Stimulated activated CD4-positive, alpha-beta T cell treated with anti-CD3 and anti-CD28 coated beads, Interleukin-1b, Interleukin-23, amount 100 ng/mL, for 48 hours (primary cell): ENCODE results near the gene FAM216B.
"Not testable (repeated sequence)": the region's sequence is repeated elsewhere in the genome, so short reads cannot be mapped to it uniquely, and the experiment has no call there.

ENCODE experiments used
- DNase-seq: peaks from one replicate; pipeline ENCODE4 v3.0.0-alpha.2; 2020

Gene FAM216B

DNA sequence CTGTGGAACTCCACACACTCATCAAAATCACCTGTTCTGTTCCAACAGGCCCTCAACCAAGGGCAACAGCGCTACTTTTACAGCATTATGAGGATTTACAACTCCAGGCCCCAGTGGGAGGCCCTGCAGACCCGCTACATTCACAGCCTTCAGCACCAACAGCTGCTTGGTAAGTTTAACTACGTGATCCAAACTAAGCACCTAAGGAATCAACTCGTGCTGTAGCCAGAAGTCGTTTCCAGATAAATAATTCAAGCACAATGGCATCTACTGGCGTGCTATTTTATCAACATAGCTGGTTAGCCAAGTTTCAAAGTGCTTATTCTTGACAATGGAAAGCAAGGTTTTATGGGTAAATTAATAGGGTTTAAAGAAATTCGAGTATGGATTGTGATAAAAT lies 5.3 kb downstream of the FAM216B start:
- no peak for DNase-seq

DNA sequence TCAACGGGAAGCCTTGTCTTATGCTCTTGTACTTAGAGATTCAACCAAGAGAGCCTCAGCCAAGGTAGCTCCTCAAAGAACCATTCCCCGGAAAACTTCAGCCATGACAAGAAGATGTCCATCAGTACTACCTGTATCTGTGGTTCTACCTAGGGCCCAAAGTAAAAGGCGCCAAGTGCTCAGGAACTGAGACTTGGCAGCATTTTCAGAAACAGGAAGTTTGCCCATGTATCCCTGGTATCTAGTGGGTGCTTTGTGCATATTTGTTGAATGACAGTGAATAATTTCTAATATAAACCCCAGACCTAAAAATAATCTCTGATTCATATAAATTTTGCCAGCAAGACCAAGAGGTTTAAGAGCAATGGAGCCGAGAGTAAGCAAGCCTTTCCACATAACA lies 7.2 kb downstream of the FAM216B start:
- DNase-seq: no peak

DNA sequence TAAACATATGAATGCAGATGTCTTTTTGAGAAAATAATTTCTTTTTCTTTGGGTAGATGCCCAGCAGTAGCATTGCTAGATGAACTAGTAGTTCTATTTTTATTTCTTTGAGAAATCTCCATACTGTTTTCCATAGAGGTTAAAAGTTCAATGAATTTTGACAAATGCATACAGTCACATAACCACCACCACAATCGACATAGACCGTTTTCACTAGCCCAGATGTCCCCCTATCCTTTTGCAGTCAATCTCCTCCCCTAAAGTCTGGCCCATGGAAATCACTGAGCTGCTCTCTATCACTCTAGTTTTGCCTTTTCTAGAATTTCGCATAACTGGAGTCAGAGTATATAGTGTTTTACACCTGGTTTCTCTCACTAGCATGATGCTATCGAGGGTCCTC lies 10.8 kb downstream of the FAM216B start:
- DNase-seq: no peak

DNA sequence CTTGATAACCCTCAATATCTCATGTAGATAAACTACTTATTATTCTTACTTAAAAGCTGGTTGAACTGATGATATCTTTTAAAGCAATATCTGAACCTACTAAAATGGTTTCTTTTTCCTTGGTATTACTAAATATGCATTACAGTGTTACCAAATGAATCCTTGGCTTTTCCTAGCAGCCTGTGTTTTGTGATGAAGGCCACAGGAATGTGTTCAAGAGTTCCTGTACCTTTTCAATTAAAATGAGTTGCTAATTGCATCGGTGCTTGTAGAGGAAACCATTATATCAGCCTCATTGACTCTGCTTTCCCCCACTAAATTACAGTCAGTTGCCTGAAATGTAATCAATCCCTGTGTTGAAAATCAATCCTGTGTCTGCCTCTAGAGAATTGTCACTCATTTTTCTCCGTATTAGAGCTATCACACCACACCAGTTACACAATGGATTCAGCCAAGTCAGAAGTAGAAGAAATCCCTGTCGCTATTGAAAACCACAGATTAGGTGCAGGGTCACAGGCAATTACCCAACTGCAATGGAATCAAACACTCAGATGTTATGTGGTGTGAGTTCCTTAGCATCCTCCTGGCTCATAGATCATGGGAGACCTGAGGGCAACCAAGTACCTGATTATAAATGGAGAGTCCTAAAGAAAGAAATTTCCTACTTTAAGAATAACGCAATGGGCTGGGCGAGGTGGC lies 13.3 kb downstream of the FAM216B start:
- no peak for DNase-seq

DNA sequence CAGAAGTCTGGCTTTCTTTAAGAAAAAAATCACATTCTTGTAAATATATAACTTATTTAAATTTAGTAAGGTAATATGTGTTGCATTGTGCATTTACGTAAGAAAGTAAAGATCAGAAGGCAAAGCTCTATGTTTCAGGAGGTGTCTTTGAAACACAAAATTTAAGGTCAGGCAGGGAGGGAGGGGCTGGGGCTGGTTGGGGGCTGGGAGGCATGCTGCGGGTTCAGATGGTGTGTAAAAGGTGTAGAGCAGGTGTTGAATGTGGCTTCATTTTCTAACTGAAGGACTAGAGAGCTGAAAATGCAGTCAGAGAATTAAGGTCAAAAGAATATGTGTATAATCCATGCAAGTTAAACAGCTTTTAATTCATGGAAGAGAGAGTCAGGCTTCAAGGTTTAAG lies 14.3 kb downstream of the FAM216B start:
- DNase-seq: no peak

DNA sequence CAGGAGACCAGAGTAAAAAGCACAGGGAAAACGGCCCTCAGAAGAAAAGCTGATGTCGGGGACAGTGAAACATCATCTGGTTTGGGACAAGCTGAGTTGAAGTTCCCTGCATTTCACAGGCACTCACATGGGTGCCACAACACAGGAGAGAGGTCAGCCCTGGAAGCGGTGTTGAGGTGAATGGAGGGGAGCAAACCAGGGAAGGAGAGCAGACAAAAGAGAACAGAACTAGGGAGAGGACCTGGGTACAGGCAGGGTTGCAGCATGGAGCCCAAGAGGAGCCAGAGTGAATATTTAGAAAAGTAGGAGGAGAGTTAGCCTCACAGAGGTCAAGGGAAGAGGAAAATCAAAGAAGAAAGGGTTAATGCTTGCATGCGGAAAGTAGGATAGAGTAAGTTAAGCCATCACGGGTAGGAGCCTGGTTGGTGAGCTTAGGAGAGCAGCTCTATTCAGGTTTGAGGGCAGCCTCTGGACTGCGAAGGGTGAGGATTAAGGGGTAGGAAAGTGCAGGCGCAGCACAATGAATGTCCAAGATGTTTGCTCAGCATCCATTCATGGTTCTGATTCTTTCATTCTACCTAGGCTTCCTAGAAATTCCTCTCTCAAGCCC lies 15.5 kb downstream of the FAM216B start:
- DNase-seq: no peak

DNA sequence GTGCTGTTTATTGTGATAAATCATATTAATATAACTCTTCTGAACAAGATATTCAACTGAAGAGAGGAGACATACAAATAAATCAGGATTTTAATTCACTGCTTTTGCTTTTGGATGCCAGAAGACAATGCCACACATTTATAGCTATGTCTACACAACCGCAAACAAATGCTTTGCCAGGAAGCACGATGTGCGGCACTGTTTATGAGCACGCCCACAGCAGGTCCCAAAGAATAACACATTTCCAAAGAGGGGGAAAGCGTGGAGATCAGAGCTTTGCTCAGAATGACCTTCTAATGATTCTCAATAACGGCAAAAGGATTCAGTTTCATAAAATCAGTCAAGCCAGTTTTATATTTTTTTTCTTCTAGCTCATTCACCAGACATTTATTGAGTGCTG lies 16.7 kb downstream of the FAM216B start:
- no peak for DNase-seq

DNA sequence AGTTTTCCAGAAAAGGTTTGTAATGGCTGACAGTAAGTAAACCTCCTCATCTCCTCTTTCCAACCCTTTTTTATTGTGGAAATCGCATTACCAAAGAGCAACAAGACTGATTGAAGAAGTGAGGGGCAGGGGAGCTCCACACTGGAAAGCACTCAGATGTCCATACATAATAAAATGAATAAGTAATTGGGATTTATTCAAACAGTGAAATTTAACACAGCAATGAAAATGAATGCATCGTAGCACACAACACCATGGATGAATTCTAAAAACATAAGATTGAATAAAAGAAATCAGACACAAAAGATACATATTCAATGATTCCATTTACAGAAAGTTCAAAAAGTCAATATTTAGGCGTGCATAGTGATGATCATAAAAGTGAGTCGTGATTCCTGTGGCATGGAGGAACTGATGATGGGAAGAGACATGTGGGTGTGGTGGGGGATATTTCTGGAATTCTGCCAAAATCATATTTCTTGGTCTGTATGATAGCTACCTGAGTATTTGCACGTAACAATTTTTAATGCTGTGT lies 18.8 kb downstream of the FAM216B start:
- DNase-seq: no peak

DNA sequence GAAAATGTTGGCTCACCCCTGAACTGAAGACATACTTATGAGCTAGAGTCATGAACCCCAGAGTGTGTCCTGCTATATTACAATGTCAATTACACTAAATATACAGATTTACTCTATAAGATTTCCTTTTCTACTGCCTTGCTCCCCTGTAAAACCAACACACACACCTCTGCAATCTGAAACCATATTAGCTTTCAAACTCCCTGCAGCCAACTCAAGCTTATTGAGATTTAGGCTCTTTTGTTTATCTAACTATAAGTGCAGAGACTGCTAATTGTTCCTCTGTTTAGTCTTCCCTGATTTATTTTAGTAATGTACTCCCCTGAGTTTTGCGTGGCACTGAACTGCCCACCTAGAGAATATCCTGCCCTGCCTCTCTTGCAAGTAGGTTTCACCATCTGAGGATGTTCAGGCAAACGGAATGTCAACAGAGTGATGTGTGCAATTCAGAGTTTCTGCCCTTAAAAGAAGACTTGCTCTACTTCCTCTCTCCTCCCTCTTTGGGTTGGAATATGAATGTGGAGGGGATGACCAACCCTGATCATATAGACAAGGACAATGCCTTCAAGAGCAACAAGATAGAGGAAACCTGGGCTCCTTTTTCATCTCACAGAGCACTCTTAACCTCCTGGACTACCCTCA lies 22.3 kb downstream of the FAM216B start:
- DNase-seq: no peak

DNA sequence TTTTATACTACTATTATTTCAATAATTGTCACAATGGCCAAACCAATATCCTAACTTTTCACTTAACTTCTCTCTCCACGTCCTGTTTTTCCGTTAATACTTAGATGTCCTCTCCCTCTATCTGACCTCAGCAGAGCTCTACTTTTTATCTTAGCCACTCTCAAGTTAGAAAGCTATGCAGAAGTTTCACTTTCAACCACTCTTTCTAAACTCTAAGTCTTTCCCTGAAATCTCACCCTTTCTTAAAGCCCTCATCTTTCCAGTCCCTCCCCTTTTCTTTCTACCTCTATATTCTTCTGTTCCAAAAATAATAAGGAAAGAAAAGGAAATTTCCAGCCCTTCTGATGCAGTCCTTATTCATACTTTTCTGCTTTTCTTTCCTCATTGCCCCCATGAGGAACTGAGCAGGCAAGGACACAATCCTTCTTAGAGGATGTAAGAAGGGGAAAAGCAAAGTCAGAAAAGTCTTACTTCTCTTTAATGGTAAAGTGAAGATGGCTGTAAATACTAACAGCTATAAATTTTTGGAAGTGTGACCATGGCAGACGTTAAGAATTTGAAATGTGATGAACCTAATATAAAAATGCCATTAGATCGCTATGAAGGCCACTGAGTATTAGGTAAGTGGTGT lies 23.0 kb downstream of the FAM216B start:
- no peak for DNase-seq

DNA sequence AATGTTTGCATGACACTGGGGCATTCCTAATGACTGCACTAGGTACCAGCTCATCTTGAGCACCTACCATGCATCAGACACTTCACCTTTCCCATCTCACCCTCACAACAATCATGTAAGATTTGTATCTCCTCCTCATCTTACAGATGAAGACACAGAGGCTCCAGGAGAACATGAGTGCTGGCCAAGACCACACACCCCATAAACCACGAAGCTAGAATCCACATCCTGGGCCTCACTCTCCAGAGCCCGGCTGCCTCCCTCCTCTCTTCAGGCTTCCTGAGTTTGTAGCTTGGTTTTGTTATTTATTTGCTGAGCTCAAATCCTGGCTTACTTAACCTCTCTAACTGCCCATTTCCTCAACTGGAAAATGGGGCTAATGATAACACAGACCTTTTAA lies 25.9 kb downstream of the FAM216B start:
- no peak for DNase-seq

DNA sequence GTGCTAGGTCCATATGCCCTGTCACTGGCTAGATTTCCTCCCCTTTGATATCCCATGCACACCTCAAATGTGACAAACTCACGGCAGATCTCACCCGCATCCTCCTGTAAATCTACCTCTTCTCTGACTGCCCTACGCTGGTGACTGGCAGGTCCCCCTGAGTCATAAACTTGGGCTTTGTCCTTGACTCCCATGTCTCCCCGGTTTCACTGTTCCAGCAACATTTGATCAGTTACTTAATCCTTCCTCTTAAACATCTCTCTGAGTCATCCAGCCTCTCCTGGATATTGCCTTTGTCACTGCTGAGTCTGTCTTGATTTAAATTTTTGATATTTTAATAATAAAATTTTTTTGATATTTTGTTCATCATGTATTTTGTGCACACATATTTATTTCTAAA lies 26.5 kb downstream of the FAM216B start:
- no peak for DNase-seq

DNA sequence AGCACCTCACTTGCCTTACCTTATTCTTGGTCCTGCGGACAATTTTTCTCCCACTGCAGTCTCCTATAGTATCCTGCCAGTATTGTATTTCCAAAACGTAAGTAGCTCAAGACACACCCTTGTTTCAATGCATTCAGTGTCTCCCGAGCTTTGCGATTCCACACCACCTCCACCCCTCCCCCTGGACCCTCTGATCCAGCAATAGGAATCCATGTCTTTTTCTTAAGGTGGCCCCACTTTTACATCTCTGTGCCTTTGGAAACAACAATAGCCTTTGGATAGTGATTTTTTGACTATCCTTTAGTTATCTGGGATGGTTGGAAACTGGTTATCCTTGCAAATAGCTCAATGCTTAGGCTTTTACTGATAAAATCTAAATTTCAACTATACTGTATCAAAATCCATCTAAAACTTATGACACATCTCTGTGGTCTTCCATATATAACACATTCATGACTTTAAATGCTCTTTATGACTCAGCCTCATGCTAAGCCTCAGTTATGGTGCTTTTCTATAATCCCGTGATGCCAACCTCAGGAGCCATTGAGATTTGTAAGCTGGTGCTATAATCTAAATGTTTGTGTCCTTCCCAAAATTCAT lies 27.1 kb downstream of the FAM216B start:
- no peak for DNase-seq

DNA sequence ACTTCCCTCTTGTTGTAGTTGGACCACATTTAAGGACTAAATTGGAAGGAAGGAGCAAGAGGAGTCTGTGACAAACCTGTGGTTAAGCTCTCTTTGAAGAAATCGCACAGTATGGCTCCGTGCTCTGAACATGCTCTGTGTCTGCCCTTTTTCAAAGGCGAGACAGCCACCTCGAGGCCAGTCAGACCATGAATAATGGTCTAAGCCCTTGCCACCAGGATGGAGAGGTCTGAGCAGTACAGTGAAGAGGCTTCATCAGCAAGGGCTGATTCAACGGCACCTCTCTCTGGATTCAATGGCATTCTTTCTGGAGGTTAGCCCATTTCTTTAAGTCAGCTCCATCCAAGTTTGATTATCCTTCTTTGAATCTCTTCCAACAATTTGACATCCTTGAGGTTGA lies 30.9 kb downstream of the FAM216B start:
- no peak for DNase-seq

DNA sequence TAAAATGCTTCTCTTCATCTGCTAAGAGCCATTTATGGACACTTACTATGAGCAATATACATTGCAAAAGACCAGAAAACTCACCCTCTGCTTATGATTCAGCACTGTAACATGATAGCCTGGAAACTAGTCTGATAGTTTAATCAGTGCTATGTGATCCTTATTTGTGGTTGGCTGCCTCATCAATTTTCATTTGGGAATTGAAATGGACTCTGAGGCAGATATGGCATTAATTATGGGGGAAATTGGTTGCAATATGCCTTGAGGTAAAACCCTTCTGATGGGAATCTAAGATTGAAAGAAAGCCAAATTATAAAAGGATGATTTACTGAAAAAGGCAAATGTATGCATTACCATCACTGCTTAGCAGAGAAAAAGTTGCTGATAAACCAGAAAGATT lies 33.5 kb downstream of the FAM216B start:
- DNase-seq: no peak

DNA sequence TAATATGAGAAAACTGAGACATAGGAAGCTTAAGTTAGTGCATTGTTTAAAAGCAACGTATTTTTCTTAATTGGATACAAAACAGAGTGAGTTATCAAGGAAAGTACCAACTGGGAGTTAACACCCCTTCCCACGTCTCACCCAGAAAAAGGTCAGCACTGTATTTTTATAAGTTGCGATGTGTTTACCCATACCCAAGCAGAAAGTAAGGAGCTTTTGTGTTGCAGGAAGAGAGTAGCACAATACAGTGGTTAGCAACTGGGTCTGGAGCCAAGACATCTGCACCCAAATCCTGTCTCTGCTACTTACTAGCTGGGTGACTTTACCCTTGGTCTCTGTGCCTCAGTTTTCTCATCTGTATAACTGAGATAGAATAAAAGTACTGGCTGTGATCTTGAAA lies 34.3 kb downstream of the FAM216B start:
- DNase-seq: no peak

DNA sequence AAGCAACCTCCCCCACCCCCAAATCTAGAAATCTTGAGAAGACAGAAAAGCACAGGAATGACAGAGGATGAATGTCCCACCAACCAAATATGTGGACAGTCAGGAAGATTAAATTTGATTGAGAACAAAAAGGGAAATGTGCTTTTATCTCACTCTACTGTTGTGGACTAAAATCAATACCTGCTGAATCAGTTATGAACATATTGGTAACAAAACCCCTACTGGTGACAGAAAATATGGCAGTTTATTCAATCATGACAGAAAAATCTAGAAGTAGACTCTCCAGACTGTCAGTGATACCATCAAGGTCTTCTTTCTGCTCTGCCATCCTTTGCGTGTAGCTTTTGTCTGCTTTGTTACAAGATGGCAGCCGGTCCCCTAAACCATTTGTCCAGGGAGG lies 35.2 kb downstream of the FAM216B start:
- no peak for DNase-seq

DNA sequence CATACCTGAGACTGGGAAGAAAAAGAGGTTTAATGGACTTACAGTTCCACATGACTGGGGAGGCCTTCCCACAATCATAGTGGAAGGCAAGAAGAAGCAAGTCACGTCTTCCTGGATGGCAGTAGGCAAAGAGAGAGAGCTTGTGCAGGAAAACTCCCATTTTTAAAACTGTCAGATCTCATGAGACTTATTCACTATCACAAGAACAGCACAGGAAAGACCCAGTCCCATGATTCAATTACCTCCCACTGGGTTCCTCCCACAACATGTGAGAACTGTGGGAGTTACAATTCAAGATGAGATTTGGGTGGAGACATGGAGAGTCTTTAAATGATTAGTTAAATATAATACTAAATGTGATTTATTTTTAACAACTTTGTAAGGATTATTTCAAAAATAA lies 38.3 kb downstream of the FAM216B start:
- not testable (repeated sequence) for DNase-seq

DNA sequence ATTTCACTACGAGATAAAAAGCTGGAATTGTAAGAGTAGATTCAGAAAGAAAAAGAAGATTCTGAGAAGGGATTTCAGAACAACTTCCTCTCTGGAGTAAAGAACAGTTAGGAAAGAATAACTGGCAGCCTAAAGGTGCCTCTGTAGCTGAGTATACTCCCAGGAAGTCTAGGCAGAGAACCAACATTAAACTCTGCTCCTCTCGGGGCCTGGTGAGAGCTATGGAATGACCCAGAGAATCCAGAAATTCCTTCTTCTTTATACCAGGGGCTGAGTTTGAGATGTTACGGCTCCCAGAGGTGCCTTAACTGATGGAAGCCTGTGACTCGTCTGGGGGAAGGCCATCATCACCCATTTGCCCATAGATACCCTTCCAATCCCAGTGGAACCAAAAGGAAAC lies 39.1 kb downstream of the FAM216B start:
- DNase-seq: no peak

DNA sequence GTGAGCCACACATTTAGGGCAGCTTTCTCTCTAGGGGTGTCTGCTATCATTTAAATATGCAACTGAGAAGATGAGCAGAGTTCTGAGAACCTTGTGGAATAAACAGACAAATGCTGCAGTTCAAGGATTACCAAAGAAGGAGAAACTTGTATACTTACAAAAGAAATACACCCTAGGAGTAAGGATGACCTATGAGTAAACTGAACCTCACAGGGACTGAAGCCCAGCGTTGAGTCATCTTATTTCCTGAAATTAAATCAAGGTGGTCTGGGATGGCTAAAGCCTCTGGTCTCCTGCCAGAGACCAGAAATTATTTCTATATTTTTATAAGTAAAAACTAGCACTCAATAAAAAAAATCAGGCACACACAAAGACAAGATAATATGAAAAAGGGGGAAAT lies 40.1 kb downstream of the FAM216B start:
- DNase-seq: no peak

DNA sequence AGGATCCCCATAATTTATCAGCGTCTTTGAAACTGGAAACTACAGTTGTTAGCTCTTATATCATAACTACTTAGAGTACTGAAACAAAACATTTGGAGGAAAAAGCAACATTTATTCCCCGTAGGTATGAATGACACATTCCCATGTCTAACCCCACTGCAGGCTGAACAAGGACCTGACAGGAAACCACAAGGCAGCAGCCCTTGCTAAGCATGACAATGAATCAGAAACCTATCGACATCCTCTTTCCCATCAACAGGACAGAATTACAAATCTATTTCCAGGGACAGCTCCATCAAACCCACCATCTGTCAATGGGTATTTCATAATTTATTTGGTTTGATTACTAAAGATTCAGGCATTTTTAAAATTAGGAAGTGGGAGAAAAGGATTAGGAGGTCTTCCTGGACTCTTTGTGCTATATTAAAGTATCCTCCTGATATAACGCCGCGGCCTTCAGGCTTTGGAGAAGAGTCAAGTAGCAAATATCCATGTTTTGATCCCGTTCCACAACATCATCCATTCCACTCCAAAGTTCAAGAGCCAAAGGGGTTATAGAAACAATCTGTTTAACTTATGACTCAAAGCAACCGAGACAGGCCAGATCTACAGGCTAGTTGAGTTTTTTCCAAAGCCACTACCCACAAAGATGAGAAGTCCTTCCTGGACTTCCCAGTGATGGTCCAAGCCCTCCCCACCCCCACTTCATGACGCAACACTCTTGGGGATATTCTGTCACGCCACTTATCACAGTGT lies 51.1 kb downstream of the FAM216B start:
- no peak for DNase-seq

DNA sequence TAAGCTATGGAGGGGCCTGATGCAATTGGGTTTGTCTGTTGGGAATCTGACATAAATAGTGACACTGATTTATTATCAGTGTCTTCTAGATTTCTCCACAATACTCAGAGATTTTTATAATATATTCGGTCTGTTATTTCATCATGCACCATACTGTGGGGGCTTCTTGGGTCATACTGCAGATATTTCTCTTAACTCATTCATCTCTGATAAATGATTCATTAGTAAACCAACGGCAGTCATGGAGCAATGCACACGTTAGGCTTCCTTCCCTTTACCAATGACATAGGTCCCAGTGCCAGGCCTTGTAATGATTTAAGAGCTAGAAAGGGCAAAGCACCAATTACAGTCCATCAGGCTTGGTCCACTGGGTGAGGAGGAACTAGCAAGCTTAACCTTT lies 53.6 kb downstream of the FAM216B start:
- no peak for DNase-seq
